IPS DF 4.7 (cell line): ENCODE data around the gene GIPC2.
"Not testable (repeated sequence)": the region's sequence is repeated elsewhere in the genome, so short reads cannot be mapped to it uniquely, and the experiment has no call there.

Experiments used
- DNase-seq: peaks from one replicate; pipeline ENCODE4 v3.0.0-alpha.2; 2013; ENCODE audit warnings: low spot score; ENCODE audit errors: extremely low read depth

The GIPC2 gene

DNA sequence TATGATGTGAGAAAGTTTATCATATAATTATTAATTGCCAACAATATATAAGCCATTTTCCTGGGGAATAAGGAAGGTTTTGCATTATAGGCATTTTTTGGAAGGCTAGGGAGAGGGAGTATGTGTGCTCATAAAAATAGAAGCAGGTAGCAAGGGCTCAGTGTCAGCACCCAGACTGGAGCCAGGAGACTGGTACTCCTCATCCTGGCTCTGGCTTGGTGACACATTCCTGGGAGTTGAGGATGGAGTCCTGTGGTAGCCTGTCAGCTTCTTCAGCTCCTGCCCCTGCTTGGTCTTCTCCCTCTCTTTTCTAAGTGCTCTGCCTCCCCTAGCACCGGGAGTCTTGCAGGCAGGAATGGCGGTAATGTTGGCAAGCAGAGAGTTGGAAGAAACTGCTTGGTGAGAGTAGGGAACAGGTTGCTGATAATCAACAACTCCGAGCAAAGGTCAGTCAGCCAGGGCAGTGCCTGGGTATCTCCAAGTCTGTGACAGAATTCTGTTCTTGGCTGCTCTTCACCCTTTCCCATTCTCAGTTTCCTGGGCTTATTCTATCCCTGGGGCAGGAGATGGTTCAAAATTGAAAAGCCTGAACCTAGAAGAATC lies 23.0 kb downstream of the GIPC2 start:
- DNase-seq = no peak

DNA sequence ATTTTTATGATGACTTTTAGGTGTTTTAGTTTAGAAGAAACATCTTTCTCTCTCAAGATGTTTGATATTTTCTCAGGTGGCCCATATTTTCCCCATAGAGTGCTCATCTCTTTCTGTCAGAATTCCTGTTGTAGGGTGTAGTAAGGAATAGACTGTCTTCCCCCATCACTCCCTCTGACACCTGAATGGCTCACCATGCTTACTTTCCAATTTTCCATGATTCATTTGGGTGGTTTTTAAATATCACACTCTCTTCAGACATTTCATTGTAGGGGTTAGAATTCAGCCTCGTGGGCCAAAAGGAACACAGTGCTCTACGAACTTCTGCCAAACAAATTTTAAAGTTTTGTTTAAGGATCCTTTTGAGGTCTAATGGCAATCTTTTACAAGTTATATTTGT lies 24.0 kb downstream of the GIPC2 start:
- no peak for DNase-seq

DNA sequence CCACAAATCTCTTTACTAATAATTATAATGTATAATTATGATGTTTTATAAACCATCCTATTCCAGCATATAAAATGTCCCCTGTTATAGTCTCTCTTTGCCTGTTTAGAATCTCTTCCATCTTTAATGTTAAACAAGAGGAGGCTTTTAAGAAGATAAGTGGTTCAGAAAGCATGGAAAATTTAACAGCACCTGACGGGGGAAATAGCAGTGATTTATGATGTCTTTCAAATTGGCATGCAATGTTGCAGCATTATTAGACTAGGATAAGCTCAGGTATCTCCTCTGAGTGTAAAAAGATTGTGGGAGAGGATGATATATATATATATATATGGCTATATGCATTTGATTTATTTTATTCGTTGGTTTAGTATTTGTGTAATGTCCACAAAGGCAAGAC lies 24.4 kb downstream of the GIPC2 start:
- DNase-seq = no peak

DNA sequence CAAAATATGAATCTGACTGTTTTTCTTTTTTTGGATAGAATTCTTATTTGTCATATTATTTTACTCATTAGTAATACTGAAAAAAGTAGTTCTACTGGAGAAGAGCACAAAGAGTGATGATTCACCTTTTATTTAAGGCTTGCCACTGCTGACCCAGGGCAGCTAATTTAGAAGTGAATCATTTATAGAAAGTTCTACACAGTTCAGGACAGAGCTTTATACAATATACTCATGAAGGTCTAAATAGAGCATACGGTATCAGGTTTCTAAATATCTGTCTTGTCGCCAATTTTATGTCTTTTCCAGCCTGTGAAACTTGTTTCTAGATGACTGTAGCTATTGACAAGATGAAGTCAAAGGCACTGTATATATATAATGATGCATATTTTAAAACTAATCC lies 25.0 kb downstream of the GIPC2 start:
- DNase-seq = no peak

DNA sequence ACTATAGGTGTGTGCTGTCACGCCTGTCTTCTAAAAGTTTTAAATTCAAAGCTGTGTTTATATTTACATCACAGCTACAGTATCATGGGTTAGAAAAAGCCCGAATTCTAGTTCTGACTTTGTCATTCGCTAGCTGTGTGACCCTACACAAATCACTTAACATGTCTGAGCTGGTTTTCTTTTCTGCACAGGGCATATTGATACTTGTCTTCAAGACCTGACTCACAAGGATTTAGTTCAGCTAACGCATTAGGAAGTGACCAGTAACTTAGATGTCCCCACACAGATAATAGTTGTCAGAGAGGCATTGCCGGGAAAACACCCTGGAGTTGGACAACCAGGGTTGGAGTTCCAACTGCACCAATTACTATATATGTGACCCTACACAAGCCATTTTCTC lies 25.9 kb downstream of the GIPC2 start:
- DNase-seq = no peak

DNA sequence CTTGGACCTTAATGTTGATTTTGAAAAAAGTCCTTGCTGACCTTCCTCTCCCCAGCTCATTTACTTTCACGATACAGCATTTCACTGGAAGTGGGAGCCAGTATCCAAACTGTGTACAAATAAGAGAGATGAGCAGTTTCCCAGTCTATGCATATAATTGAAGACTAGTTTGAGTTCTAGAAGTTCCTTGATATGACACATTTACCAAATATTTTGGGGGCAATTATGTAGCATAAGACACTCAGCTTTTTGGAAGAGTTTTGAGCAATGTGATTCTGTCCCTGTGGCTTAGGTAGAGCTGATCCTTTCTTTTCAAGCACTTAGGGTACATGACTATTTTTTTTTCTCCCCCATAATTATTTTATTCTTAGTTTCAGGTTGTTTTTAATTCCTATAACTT lies 26.4 kb downstream of the GIPC2 start:
- no peak for DNase-seq

DNA sequence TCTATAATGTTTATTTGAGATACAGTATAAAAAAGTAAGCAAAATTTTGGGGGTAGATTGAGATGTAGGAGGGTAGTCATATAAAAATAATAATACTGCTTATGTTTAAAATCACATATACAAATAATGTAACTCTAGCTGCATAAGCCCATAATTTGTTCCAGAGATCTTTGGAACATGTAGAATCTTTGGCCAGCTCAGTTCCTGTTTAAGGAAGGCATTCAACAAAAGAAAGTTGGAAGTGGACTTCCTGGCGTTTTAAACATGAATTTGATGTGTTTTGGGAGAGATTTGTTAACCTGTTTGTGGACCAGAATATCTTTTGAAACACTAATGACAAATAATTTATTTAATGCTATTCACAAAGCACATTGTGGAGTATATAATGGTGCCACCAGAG lies 27.7 kb downstream of the GIPC2 start:
- DNase-seq = no peak

DNA sequence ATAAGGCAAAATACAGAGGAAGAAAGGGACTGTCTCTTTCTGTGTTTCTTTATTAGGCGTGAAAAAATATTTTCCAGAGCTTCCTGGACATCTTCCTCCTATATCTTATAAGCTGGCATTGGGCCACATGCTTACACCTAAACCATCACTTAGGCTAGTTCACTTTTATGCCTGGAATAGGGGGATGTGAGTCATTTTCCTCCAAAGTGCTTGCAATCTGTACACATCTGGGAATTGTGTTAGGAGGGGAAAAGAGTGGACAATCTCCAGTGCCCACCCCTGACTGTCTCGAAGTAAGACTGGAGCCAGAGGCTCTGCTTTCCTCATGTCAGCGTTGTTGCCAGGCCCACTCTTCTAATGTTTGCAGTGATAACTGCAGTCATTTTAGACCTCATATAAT lies 29.9 kb downstream of the GIPC2 start:
- no peak for DNase-seq

DNA sequence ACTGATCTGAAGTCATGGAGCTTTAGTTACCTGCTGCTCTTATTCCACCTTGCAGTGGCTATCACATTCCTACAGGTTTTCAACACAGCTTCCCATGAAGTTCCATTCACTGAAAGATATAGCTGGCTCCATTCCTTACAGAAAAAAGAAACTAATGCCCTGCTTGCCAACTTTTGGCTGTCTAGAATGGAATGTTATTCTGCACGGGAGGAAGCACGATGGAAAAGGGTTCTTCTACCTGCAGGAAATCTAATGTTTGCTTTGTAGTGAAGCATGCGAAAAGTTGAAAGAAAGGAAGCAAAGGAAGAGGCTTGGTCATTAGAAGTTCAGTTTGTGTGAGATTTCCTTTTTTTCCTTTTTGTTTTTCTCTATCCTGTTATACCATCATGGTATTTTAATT lies 32.6 kb downstream of the GIPC2 start:
- no peak for DNase-seq

DNA sequence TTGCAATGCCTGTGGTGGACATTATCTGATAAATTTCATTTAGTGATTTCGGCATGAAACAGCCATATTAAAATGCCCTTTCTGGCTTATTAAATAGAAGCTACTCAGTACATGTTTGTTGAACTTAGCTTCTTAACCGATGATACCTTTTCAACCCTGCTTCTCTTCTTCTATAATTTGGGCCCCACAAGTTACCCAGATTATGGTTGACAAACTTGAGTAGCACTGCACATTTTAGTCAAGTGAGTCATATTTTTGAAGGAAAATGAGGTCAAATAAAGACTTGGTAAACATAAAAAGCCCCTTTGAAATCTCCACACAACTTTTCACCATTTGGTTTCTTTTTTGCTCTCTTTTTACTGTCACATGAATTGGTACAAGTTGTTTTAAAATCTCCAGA lies 33.8 kb downstream of the GIPC2 start:
- DNase-seq = no peak

DNA sequence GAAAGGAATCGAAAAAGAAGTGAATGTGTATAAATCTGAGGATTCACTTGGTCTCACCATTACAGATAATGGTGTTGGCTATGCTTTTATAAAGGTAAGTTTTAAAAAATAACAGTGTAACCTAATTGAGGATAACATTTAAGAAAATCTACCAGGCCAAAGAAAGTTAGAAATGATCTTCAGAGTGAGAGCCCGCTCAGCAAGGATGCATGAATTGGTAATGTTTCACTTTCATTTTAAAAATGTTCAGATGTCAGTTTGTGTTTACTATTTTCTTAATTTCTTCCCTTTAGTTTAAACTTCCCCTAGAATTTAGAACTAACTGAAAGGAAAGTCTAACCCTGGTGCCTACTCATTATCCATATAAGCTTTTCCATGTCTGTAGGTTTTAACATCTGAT lies 35.0 kb downstream of the GIPC2 start:
- no peak for DNase-seq

DNA sequence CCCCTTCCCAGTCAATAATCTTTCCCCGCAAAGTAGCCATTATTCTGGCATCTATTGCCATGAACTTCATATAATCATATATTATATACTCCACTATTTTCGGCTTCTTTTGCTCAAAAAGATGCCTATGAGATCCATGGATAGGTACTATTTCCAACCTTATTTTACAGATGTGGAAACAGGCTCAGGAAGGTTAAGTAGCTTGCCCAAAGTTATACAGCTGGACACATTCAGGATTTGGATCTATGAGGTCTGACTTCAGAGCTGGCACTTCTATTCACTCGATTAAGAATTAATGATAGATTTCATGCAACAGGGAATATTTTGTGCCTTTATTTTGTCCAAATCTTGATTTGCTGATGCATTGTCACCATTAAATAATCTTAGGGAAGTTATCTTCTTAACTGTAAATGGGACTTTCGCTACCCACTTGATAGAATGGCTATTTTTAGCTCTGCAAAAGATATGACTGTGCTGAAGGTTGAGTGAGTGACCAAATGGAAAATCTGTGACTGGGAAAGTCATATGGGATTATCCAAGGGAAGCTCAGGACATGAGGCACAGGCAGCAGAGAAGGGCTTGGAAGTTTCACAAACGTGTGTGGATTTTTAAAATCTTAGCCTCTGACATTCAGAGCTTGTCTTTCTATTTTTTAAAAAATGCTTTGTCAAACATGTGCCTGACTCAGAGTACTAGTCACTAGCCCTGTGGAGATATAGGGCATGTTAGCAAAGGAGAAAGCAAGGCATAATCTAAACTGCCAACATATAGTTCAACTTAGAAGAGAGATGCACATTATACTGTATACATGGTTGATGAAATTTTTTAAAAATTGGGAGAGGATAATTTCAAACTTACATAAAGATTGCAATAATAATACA lies 36.5 kb downstream of the GIPC2 start:
- DNase-seq = no peak

DNA sequence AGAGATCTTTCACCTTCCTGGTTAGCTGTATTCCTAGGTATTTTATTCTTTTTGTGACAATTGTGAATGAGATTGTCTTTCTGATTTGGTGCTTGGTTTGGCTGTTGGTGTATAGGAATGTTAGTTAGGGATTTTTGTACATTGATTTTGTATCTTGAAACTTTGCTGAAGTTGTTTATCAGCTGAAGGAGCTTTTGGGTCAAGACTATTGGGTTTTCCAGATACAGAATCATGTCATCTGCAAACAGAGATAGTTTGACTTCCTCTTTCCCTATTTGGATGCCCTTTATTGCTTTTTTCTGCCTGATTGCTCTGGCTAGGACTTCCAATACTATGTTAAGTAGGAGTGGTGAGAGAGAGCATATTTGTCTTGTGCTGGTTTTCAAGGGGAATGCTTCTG lies 38.9 kb downstream of the GIPC2 start:
- DNase-seq = not testable (repeated sequence)

DNA sequence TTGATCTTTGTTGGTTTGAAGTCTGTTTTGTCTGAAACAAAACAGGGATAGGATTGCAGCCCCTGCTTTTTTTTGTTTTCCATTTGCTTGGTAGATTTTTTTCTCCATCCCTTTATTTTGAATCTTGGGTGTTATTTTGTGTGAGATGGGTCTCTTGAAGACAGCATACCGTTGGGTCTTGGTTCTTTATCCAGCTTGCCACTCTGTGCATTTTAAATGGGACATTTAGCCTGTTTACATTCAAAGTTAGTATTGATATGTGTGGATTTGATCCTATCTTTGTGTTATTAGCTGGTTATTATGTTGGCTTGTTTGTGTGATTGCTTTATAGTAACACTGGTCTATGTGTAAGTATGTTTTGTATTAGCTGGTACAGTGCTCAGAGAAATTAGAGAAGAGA lies 40.9 kb downstream of the GIPC2 start:
- no peak for DNase-seq

DNA sequence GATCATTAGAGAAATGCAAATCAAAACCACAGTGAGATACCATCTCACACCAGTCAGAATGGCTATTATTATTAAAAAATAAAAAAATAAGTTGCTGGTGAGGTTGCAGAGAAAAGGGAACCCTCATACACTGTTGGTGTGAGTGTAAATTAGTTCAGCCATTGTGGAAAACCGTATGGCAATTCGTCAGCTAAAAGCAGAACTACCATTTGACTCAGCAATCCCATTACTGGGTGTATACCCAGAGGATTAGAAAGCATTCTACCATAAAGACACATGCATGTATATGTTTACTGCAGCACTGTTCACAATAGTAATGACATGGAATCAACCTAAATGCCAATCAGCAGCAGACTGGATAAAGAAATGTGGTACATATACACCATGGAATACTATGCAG lies 42.2 kb downstream of the GIPC2 start:
- no peak for DNase-seq

DNA sequence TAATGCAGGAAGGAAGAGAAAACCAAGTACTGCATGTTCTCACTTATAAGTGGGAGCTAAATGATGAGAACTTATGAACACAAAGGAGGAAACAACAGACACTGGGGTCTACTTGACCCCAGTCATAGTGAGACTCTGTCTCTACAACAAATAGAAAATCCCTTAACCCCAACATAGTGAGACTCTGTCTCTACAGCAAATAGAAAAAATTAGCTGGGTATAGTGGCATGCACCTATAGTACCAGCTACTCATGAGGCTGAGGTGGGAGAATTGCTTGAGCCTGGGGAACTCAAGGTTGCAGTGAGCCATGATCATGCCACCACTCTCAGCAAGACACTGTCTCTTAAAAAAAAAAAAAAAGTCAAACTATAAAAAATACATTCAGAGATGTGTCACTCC lies 42.7 kb downstream of the GIPC2 start:
- DNase-seq = no peak

DNA sequence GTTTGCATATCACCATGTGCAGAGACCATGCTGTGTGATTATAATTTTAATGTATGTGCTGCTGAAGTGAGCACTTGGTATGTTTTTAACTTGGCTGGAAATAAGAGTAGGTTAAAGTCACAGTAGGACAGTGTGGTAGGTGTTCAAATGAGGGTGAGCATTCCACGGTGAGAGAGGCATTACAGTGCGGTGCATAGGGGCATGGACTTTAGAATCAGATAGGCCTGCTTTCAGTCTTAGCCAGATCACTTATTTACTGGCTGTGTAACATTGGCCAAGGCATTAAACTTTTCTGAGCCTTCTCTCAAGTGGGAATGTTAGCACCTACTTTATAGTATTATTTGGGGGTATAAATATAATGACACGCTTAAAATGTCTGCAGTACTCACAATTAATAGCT lies 43.2 kb downstream of the GIPC2 start:
- DNase-seq = no peak

DNA sequence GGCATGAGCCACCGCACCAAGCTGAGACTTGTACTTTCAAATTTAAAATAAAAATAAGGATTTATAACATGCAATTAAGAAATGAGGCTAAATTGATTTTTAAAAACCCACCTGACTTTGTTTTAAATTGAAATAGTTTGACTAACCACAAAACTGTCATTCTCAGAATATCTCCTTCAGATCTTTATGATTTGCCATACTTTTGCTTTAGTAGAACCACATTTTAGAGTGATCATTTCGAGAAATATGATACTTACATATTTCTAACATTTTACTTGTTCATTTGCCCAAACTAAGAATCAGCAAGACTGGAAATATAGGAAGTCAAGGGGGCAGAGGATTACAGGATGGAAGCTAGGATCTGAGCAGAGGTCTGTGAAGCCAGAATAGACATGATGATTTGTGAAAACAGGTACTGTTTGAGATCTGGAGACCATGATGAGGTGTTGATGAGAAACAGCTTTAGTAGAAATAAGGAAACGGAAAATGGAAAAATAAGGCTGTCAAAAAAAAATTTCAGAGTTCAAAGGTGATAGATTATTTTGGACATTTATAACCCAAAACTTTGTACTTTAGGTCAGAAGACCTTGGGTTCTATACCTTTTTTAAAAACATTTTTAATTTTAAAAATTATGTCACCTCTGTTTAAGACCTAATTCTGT lies 44.8 kb downstream of the GIPC2 start:
- DNase-seq = no peak

DNA sequence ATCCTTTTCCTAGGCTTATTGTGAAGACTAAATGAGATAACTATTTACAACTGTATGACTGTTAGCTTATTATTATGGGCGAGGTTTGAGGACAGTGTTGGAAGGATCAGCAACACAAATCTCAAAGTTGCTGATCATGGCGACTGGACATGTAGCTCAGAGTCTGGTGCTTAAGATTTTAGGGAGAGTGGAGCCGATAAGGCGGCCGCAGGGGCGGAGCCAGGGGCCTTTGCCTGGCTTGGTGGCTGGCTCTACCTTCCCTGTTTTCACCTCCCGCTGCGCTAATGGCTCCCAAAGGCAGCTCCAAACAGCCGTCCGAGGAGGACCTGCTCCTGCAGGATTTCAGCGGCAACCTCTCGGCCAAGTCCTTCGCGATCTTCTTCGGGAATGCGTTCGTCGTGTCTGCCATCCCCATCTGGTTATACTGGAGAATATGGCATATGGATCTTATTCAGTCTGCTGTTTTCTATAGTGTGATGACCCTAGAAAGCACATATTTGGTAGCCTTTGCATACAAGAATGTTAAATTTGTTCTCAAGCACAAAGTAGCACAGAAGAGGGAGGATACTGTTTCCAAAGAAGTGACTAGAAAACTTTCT lies 45.5 kb downstream of the GIPC2 start:
- DNase-seq = no peak

DNA sequence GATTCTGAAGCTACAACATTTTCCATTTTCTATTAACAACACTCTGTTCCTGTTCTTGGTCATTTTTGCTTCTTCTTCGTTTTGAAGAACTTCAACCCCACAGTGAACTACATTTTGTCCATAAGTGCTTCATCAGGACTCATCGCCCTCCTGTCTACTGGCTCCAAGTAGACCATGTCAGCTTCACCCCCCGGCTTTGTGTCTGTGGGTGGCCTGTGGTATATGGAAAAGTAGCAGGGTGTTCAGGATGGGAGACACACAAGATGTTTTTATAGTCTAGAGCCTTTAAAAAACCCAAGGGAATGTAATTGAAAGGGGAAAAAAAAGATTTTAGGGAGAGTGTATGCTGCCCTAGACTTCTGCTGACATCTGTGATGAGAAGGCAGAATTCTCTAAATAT lies 46.1 kb downstream of the GIPC2 start:
- DNase-seq = no peak

DNA sequence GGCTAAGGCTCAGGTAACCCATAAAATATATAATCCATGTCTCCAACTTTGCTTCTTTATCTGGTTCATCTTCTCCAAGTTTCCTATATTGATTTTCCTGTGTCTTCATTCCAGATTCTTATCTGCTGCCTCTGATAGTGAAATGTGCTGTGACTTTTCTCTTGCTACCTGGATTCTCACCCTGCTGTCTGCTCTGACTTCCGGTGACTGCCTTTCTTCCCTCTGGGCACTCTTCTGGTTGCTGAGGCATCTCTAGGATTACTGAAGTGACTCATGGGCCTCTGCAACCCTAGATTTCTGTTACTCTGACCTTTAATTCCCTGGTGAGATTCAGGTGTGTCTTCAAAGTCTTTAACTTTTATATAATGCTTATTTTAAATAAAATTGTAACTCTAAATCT lies 46.9 kb downstream of the GIPC2 start:
- DNase-seq = no peak

DNA sequence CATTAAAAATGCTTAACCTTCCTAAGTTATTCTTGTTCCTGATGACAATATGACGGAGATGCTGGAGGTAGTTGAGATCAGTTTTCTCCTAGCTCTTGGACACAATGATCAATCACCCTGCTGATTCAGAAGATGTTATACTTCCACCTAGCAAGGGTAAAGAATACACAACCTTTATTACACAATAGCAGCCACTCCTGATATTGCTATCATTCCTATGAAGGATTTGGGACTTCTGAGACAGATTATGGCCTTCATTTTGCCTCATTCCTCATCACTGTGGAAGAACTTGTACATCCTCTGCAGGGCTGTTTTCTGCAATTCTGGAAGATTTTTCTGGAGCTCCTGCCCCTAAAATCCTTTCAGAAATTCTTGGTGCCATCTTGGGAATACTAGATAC lies 47.8 kb downstream of the GIPC2 start:
- DNase-seq = no peak
